Measurements from ENCODE around the gene HSBP1L1. TPM values are rescaled to one million over a fixed set of nuclear protein-coding genes. Genes with fewer than 3 reads are reported as not detected.

HSBP1L1 gene
- total RNA-seq, 1 experiment from 2014 or later: 25.7 TPM

- intact Hi-C loops (cut with micrococcal nuclease; ENCODE audit: unreplicated experiment): no loop called here
- Mint-ChIP-seq H3K36me3 (ENCODE audit: insufficient read depth, unreplicated experiment) (peaks cover 5% of the 10 kb centered on the region), H3K27me3 (ENCODE audit: insufficient read depth, unreplicated experiment) (no peaks in the 10 kb centered on the region), H3K4me3 (ENCODE audit: unreplicated experiment) (no peak overlapping the region), H3K27ac (ENCODE audit: unreplicated experiment) (no peak overlapping the region), H3K4me1 (ENCODE audit: low read depth, unreplicated experiment) (no peaks in the 10 kb centered on the region), H3K9me3 (ENCODE audit: unreplicated experiment) (no peaks in the 10 kb centered on the region)
- H3K4me3 ChIP-seq (ENCODE audit: low read depth, low read length): no peak overlapping the region
- ChIA-PET CTCF (interaction anchor here (0.8 kb wide), 1 partner anchor 9 kb away, joined by 3 read pairs; no protein-coding TSS in a partner anchor), POLR2A (no interaction called here)
- TF ChIP-seq CTCF (IDR thresholded peaks at IDR 0.05; ENCODE audit: insufficient read depth in 1 of 2, low read depth in 1 of 2, low read length in 1 of 2, severe bottlenecking in 1 of 2, unreplicated experiment in 1 of 2): no peak
- no peaks in the 10 kb centered on the region for H3K27me3 ChIP-seq (replicated peaks; ENCODE audit: control insufficient read depth, insufficient read depth, low read length)
- no peaks in the 10 kb centered on the region for H3K9me3 ChIP-seq
- peaks cover 5% of the 10 kb centered on the region; the same call in 1 of the 2 replicates for H3K4me1 ChIP-seq
- no TSS peak for BruUV-seq (replicated peaks)
- no peaks in the 10 kb centered on the region for H3K36me3 ChIP-seq (ENCODE audit: control insufficient read depth, insufficient read depth, low read length)
- no peak for DNase-seq
Measured at GRCh38 chr18:79943608-79944125, 20.8 kb upstream of the HSBP1L1 start.

- H3K9me3 Mint-ChIP-seq (ENCODE audit: unreplicated experiment): no peaks in the 10 kb centered on the region
- ChIA-PET POLR2A (interaction anchor here (0.5 kb wide), 1 partner anchor 10 kb away, joined by 3 read pairs; no protein-coding TSS in a partner anchor), CTCF (no interaction called here)
- intact Hi-C loops (cut with micrococcal nuclease; ENCODE audit: unreplicated experiment): no loop called here
- Histone ChIP-seq H3K27me3 (replicated peaks; ENCODE audit: control insufficient read depth, insufficient read depth, low read length) (no peaks in the 10 kb centered on the region), H3K4me1 (peaks cover 5% of the 10 kb centered on the region; the same call in 1 of the 2 replicates), H3K36me3 (ENCODE audit: control insufficient read depth, insufficient read depth, low read length) (no peaks in the 10 kb centered on the region), H3K9me3 (no peaks in the 10 kb centered on the region), H3K4me3 (ENCODE audit: low read depth, low read length) (no peak overlapping the region)
- no peaks in the 10 kb centered on the region for H3K27me3 Mint-ChIP-seq (ENCODE audit: insufficient read depth, unreplicated experiment)
- H3K4me3 Mint-ChIP-seq (ENCODE audit: unreplicated experiment): no peak overlapping the region
- no peak for DNase-seq
- TF ChIP-seq CTCF (IDR thresholded peaks at IDR 0.05; ENCODE audit: insufficient read depth in 1 of 2, low read depth in 1 of 2, low read length in 1 of 2, severe bottlenecking in 1 of 2, unreplicated experiment in 1 of 2): no peak
- peaks cover 5% of the 10 kb centered on the region for H3K36me3 Mint-ChIP-seq (ENCODE audit: insufficient read depth, unreplicated experiment)
- H3K27ac Mint-ChIP-seq (ENCODE audit: unreplicated experiment): no peak overlapping the region
- no peaks in the 10 kb centered on the region for H3K4me1 Mint-ChIP-seq (ENCODE audit: low read depth, unreplicated experiment)
- no TSS peak for BruUV-seq (replicated peaks)
Measured at GRCh38 chr18:79944126-79944731, 20.2 kb upstream of the HSBP1L1 start.

- BruUV-seq (replicated peaks): no TSS peak
- Mint-ChIP-seq H3K4me1 (ENCODE audit: low read depth, unreplicated experiment) (no peaks in the 10 kb centered on the region), H3K4me3 (ENCODE audit: unreplicated experiment) (no peak overlapping the region), H3K27ac (ENCODE audit: unreplicated experiment) (no peak overlapping the region), H3K9me3 (ENCODE audit: unreplicated experiment) (no peaks in the 10 kb centered on the region), H3K27me3 (ENCODE audit: insufficient read depth, unreplicated experiment) (no peaks in the 10 kb centered on the region), H3K36me3 (ENCODE audit: insufficient read depth, unreplicated experiment) (peaks cover 5% of the 10 kb centered on the region)
- no peaks in the 10 kb centered on the region for H3K36me3 ChIP-seq (ENCODE audit: control insufficient read depth, insufficient read depth, low read length)
- no peak overlapping the region for H3K4me3 ChIP-seq (ENCODE audit: low read depth, low read length)
- peaks cover 5% of the 10 kb centered on the region; the same call in 1 of the 2 replicates for H3K4me1 ChIP-seq
- H3K27me3 ChIP-seq (replicated peaks; ENCODE audit: control insufficient read depth, insufficient read depth, low read length): no peaks in the 10 kb centered on the region
- TF ChIP-seq CTCF (IDR thresholded peaks at IDR 0.05; ENCODE audit: insufficient read depth in 1 of 2, low read depth in 1 of 2, low read length in 1 of 2, severe bottlenecking in 1 of 2, unreplicated experiment in 1 of 2): no peak
- intact Hi-C loops (cut with micrococcal nuclease; ENCODE audit: unreplicated experiment): no loop called here
- ChIA-PET CTCF (no interaction called here), POLR2A (interaction anchor here (0.5 kb wide), 1 partner anchor 9 kb away, joined by 3 read pairs; no protein-coding TSS in a partner anchor)
- DNase-seq: no peak
- no peaks in the 10 kb centered on the region for H3K9me3 ChIP-seq
Measured at GRCh38 chr18:79944746-79945117, 19.7 kb upstream of the HSBP1L1 start.

All from Caco-2 (cell line).